ES-I3 (cell line): ENCODE measurements around the gene INTS2.
"Not testable (repeated sequence)": the region's sequence is repeated elsewhere in the genome, so short reads cannot be mapped to it uniquely, and the experiment has no call there.

Experiments used
- H3K36me3 ChIP-seq: 2 replicates; pipeline ENCODE4 v1.6.1; 2013; ENCODE audit warnings: mild to moderate bottlenecking, low read length, control low read depth, moderate library complexity; ENCODE audit not compliant: insufficient read depth
- H3K4me1 ChIP-seq: 2 replicates; pipeline ENCODE4 v1.6.1; 2013; ENCODE audit warnings: mild to moderate bottlenecking, control low read depth, low read length; ENCODE audit not compliant: insufficient read depth
- H3K9ac ChIP-seq: 2 replicates; pipeline ENCODE4 v1.6.1; 2013; ENCODE audit warnings: low read depth, mild to moderate bottlenecking, low read length, moderate library complexity
- H3K9me3 ChIP-seq: 2 replicates; pipeline ENCODE4 v1.6.1; 2013; ENCODE audit warnings: mild to moderate bottlenecking, low read length, moderate library complexity; ENCODE audit not compliant: control insufficient read depth, insufficient read depth

INTS2 gene

DNA sequence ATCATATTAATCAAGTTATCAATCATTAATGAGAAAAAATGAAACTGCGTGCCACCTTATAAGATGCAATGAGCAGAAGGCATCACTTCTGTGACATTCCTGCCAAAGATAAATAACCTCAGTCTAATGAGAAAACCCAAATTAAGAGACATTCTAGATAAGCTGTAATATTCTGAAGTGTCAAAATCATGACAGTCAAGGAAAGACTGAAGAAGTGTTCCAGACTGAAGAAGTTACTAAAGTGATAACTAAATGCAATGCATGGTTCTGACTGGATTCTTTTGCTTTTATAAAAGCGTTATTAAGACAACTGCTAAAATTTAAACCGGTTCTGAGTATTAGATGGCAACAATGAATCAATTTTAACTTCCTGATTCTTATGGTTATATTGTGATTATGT, 95.3 kb downstream of the INTS2 start:
- Histone ChIP-seq H3K4me1 (peaks cover 19% of the 10 kb centered on the region), H3K9me3 (no peaks in the 10 kb centered on the region), H3K9ac (no peak overlapping the region), H3K36me3 (0 out of 2 replicates have a peak, but pooled peaks cover 2% of the 10 kb centered on the region)

DNA sequence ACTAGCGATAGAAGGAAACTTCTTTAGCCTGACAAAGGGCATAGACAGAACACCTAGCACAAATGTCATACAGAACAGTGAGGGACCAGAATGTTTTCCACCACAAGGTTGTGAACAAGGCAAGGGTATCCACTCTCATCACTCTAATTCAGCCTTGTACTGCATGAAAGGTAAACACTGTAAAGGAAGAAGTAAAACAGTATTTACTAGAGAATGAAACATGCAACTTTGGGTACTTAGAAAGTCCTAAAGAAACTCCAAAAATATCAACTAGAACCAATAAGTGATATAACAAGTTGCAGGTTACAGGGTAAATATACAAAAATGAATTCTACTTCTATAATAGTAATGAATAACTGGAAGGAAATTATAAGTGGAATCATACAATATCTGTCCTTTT, 96.7 kb downstream of the INTS2 start:
- no peak overlapping the region for H3K9ac ChIP-seq
- 0 out of 2 replicates have a peak, but pooled peaks cover 2% of the 10 kb centered on the region for H3K36me3 ChIP-seq
- H3K9me3 ChIP-seq: no peaks in the 10 kb centered on the region
- H3K4me1 ChIP-seq: peaks cover 19% of the 10 kb centered on the region

DNA sequence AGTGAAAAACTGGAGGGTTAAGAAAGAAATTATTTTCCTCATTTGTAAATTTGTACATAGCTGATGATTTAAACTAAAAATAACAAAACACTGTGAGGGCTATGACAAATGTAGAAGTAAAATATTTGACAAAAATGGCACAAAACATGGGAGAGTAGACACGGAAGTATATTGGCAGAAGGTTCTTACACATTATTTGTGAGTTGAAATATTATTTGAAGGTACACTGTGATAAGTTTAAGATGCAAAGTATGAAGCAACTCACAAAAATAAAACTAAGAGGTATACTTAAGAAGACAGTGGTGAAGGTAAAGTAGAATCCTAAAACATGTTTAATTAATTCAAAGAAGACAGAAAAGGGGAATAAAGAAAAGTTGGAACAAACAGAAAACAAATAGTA, 99.1 kb downstream of the INTS2 start:
- H3K36me3 ChIP-seq: 0 out of 2 replicates have a peak, but pooled peaks cover 2% of the 10 kb centered on the region

DNA sequence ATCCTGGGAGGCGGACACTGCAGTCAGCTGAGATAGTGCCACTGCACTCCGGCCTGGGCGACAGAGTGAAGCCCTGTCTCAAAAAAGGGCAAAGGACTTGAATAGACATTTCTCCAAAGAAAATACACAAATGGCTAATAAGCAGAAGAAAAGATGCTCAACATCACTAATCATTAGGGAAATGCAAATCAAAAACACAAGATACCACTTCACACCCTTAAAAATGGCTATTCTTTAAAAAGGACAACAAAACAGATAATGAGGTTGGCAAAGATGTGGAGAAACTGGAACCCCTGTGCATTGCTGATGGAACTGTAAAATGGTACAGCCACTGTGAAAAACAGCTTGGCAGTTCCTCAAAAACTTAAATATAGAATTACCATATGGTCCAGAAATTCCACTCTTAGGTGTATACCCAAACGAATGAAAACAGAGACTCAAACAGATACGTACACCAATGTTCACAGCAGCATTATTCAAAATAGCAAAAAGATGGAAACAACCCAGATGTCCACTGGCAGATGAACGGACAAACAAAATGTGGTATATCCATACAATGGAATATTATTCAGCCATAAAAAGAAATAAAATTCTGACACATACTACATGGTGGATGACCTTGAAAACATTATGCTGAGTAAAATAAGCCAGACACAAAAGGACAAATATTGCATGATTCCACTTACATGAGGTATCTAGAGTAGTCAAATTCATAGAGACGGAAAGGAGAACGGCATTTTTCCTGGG, 100.0 kb downstream of the INTS2 start:
- no peak overlapping the region for H3K9ac ChIP-seq
- peaks cover 1% of the 10 kb centered on the region; the same call in 1 of the 2 replicates for H3K4me1 ChIP-seq
- 0 out of 2 replicates have a peak, but pooled peaks cover 2% of the 10 kb centered on the region for H3K36me3 ChIP-seq
- H3K9me3 ChIP-seq: no peaks in the 10 kb centered on the region

More for the DNA sequence above, 99.1 kb downstream of the INTS2 start:
- Histone ChIP-seq H3K4me1 (peaks cover 10% of the 10 kb centered on the region), H3K9ac (no peak overlapping the region), H3K9me3 (no peaks in the 10 kb centered on the region)

DNA sequence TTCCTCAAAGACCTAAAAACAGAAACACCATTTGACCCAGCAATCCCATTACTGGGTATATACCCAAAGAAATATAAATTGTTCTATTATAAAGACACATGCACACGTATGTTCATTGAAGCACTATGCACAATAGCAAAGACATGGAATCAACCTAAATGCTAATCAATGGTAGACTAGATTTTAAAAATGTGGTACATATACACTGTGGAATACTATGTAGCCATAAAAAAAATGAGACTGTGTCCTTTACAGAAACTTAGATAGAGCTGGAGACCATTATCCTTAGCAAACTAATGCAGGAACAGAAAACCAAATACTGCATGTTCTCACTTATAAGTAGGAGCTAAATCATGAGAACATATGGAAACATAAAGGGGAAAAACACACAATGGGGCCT, 100.9 kb downstream of the INTS2 start:
- H3K36me3 ChIP-seq: not testable (repeated sequence)

DNA sequence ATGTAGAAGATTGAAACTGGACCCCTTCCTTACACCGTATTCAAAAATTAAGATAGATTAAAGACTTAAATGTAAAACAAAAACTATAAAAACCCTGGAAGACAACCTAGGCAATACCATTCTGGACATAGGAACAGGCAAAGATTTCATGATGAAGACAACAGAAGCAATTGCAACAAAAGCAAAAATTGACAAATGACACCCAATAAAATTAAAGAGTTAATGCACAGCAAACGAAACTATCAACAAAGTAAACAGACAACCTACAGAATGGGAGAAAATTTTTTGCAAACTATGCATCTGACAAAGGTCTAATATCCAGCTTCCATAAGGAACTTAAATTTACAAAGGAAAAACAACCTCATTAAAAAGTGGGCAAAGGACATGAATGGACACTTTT, 101.6 kb downstream of the INTS2 start:
- not testable (repeated sequence) for H3K4me1 ChIP-seq, H3K9me3 ChIP-seq, H3K9ac ChIP-seq, H3K36me3 ChIP-seq

More for the DNA sequence above, 100.9 kb downstream of the INTS2 start:
- not testable (repeated sequence) for H3K9me3 ChIP-seq, H3K4me1 ChIP-seq, H3K9ac ChIP-seq

DNA sequence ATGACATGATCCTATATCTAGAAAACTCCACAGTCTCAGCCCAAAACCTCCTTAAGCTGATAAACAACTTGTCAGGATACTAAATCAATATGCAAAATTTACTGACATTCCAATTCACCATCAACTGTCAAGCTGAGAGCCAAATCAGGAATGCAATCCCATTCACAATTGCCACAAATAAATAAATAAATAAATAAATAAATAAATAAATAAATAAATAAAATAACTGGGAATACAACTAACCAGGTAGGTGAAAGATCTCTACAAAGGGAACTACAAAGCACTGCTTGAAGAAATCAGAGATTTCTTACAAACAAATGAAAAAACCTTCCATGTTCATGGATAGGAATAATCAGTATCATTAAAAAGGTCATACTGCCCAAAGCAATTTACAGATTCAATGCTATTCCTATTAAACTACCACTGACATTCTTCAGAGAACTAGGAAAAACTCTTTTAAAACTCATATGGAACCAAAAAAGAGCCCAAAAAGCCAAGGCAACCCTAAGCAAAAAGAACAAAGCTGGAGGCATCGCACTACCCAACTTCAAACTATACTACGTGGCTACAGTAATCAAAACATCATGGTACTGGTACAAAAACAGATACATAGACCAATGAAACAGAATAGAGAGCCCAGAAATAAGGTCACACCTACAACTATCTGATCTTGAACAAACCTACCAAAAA, 102.2 kb downstream of the INTS2 start:
- Histone ChIP-seq H3K9ac (no peak overlapping the region), H3K4me1 (no peaks in the 10 kb centered on the region), H3K36me3 (0 out of 2 replicates have a peak, but pooled peaks cover 2% of the 10 kb centered on the region), H3K9me3 (no peaks in the 10 kb centered on the region)

DNA sequence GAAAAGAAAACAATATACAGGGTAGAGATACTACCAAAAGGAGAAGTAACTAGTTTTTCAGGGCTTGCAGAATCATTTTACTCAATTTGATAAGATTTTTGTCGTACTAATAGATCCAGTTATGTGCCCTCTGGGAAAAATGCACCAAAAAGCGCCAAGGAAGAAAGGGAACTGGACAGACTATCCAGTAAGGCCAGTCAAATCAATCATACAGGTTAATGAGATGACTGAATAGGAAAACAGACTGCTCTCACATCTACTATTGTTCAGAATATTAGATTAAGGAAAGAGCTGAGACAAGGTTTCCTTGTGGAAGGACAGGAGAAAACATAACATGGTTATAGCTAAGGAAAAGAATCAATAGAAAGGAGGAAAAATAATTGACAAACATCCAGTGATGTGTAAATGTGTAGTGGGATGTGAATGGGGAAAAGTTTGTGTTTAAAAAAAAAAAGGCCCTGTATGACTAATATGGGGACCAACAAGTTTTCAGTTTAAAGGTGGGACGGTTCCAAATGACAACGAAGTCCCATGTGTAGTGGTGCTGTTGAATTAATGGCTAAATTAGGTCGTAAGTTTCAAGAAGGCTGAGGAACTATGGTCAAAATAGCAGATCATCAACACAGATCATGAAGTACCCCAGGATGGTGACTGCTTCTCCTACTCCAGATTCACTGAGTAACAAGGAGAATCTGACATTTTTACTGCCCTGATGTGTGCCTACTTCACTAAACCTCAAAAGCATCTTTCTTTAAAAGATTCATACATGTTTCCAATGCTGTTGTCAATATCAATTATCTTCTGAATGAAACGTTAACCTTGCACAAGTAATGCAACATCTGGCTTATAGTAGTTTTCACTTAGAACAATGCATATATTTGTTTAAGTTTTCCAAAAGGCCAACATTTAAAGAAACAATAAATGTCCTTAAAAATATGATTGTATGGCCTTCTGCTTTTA, 105.2 kb downstream of the INTS2 start:
- Histone ChIP-seq H3K4me1 (no peaks in the 10 kb centered on the region), H3K36me3 (no peaks in the 10 kb centered on the region), H3K9me3 (no peaks in the 10 kb centered on the region), H3K9ac (no peak overlapping the region)

DNA sequence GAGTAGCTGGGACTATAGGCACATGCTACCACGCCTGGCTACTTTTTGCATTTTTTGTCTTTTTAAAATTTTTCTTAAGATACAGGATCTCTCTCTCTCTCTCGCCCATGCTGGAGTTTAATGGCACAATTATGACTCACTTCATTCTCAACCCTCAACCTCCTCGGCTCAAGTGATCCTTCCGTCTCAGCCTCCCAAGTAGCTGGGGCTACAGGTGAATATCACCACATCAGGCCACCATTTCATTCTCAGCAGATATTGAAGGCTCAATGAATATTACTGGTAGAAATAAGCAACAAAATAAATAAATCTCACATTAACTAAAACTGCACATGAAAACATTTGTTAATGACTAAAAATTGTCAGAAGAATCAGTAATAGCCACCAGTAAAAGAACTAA, 106.1 kb downstream of the INTS2 start:
- Histone ChIP-seq H3K9me3 (no peaks in the 10 kb centered on the region), H3K36me3 (no peaks in the 10 kb centered on the region), H3K9ac (no peak overlapping the region), H3K4me1 (no peaks in the 10 kb centered on the region)

DNA sequence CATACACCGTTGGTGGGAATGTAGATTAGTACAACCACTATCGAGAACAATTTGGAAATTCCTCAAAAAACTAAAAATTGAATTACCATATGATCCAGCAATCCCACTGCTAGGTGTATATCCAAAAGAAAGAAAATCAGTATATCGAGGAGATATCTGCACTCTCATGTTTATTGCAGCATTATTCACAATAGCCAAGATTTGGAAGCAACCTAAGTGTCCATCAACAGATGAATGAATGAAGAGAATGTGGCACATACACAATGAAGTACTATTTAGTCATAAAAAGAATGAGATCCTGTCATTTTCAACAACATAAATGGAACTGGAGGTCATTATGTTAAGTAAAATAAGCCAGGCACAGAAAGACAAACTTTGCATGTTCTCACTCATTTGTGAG, 108.5 kb downstream of the INTS2 start:
- not testable (repeated sequence) for H3K9me3 ChIP-seq, H3K36me3 ChIP-seq, H3K9ac ChIP-seq, H3K4me1 ChIP-seq

DNA sequence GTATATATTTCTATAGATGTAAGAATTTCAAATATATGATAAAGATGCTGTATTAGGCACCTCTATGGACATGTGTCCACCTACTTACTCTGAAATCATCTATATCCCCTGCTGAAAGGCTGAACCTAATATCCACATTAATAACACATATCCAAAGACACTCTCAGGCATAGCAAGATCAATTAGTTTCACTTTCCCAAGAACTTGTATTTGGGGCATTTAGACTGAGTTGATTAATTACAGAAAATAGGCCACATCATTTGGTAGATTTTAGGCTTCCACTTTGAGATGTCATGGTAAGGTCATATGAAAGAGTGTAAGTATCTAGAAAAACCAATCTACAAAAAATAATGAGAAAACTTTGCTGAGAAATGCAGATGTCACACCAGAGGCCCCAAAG, 109.6 kb downstream of the INTS2 start:
- Histone ChIP-seq H3K4me1 (no peaks in the 10 kb centered on the region), H3K9me3 (no peaks in the 10 kb centered on the region), H3K36me3 (no peaks in the 10 kb centered on the region), H3K9ac (no peak overlapping the region)

DNA sequence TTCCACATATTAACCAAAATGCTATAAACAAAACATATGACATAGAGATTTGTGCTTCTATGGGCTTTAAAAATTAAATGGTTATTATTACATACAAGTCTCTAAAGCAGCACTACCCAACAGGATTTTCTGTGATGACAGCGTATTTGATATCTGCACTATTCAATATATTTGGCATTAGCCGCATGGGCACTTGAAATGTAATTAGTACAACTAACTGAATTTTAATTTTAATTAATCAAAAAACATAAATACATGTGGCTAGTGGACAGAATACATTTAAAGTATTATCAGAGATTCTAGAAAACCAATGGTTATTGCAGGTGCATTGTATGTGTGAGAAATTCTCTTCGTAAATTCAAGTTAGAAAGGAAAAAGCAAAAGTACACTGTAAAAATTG, 110.3 kb downstream of the INTS2 start:
- Histone ChIP-seq H3K9ac (no peak overlapping the region), H3K36me3 (no peaks in the 10 kb centered on the region), H3K9me3 (no peaks in the 10 kb centered on the region), H3K4me1 (no peaks in the 10 kb centered on the region)

DNA sequence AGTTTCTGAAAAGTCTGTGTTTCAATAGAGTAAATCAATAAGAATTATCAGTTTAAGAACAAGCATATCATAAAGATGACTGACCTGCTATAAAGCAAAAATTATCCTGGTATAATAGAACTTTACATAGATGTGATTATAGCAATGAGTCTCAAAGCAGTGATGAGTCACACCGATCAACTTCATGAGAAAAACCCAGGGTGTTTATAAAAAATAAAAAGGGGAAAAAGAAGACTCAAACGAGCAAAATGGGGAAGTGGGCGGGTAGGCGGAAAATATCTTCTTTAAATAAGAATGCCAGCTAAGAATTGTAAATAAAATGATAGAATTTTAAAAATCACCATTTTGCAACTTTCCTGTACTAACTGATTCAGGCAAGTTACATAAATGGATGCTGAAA, 111.2 kb downstream of the INTS2 start:
- Histone ChIP-seq H3K4me1 (no peaks in the 10 kb centered on the region), H3K36me3 (no peaks in the 10 kb centered on the region), H3K9ac (no peak overlapping the region), H3K9me3 (no peaks in the 10 kb centered on the region)

DNA sequence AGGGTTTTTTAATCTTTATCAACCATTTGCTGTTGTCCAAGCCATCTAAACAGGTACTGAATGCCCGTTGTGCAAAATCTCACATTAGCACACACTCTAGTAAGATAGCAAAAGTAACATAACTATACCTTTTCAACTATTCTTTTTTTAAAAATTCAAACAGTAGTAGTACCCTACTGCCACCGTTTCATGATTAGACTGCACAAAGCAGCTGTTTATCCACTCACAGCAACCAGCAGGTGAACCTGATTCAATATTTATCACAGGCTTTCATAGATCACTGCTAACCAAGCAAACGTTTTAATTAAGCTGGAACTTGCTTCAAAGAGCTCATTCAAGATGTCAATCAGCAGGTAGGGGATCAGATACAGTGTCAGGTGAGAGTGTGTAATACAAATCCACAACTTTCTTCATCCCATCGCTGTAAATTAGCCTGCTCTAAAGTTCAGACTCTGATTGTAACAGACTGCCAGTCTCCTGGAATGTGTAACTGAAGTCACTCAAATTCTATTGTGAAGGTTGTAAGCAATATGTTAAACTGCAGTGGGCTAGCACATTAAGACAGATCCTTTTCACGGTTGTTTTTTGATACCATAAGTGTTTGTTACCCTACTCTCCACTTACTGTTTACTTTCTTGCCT, 111.8 kb downstream of the INTS2 start:
- Histone ChIP-seq H3K4me1 (no peaks in the 10 kb centered on the region), H3K9ac (no peak overlapping the region), H3K9me3 (no peaks in the 10 kb centered on the region), H3K36me3 (no peaks in the 10 kb centered on the region; the same call in 1 of the 2 replicates)
